ENCODE data around the gene SCTR.
"Not testable (repeated sequence)": the region's sequence is repeated elsewhere in the genome, so short reads cannot be mapped to it uniquely, and the experiment has no call there.

DNA sequence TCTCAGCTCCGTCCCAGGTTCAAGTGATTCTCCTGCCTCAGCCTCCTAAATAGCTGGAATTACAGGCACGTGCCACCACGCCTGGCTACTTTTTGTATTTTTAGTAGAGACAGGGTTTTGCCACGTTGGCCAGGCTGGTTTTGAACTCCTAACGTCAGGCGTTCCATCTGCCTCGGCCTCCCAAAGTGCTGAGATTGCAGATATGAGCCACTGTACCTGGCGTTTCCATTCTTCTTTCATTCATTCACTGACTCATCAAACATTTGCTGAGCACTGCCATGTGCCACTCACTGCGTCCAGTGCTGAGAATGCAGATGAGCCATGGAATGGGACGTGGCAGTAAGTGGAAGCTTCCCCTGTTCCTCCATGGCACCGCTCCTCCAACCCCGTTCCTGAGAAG lies 120.7 kb downstream of the SCTR start:
- TF ChIP-seq CTCF, POLR2A (IDR thresholded peaks at IDR 0.05): not testable (repeated sequence)

Measured in adrenal gland (tissue), 5 donors.